GM18861 (cell line): ENCODE results near the gene MUSK.
"Not testable (repeated sequence)": the region's sequence is repeated elsewhere in the genome, so short reads cannot be mapped to it uniquely, and the experiment has no call there.

ENCODE experiments used
- ATAC-seq: cut with Tn5 transposase; IDR thresholded peaks from one replicate; pipeline ENCODE4 v1.9.1; 2021; ENCODE audit not compliant: unreplicated experiment

The MUSK gene

DNA sequence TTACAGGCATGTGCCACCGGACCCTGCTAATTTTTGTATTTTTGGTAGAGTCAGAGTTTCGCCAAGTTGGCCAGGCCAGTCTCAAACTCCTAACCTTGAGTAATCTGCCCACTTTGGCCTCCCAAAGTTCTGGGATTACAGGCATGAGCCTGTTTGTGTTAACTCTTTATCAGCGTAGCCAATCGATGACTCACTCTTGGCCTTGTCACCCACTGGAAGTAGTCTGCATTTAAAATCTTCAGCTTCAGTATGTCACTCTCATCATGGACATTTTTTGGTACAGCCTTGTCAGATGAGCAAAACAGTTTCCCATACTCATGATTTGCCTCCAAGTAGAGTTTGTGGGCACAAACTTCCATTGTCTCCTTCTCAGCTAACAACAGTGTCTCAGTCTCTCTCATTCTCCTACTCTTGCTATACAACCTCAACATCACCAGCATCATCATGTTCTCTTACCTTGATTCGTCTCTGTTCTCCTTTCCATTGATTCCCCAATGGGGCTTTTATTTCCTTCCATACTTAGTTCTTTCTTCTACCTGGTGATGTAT, 22.5 kb downstream of the MUSK start:
- ATAC-seq: no peak

DNA sequence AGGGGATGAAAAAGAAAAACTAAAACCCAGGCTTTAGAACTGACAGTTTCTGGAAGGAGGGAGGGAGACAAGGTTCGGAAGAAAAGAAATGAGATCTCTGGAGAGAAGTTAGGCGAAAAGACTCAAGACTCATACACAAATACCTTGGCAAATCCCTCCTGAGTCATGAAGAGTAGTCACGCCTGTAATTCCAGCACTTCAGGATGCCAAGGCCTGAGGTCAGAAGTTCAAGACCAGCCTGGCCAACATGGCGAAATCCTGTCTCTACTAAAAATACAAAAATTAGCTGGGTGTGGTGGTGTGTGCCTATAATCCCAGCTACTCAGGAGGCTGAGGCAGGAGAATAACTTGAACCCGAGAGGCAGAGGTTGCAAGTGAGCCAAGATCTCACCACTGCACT, 27.3 kb downstream of the MUSK start:
- not testable (repeated sequence) for ATAC-seq

DNA sequence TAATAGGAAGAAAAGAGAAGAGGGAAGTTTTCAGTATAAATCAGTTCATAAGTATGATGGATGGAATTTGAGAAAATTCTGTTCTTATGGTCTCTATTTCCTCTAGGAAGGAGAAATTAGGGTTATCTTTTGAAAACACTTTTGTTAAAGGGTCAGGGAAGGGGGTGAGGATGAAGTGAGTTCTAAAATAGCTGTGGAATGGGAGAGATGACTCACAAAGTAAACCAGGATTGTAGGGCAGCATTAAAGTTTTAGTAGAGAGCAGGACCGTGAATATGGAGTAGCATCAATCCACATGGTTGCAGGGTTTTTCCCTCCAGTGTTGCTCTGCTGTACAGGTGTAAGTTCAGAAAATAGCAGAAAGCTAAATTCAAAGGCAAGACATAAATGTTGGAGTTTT, 32.4 kb downstream of the MUSK start:
- no peak for ATAC-seq

DNA sequence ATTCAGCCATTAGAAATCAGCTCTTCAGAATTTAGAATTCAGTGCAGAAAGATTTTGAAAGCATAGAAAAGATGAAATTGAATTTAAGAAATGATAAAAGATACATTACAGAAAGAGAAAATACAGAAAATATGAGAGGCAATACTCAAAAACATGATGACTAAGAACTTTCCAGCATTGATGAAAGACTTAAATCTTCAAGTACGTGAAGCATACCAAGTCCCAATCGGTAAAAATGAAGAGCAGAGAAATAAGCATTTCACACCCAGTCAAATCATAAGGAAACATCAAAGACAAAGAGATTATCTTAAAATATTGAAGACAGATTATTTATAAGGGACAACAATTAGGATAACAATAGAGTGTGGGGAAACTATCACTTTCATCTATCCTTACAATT, 35.1 kb downstream of the MUSK start:
- ATAC-seq: no peak

DNA sequence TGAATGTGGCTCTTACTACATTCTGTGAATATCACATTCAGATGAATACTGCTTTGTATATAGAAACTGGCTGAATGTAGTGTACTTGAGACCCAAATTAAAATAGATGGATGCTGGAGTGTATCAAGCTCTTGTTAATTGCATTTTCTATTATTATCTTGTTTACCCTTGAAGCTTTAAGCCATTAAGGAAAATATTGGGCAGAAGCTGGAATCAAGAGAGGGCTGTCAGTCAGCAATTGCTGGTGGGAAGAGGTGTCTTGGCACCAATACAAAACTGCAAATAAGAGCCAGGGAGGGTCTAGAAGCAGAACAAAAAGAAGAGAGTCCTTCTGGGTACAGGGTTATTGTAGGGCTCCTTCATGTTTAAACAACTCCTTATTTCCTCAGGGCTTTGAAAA, 38.8 kb downstream of the MUSK start:
- no peak for ATAC-seq

DNA sequence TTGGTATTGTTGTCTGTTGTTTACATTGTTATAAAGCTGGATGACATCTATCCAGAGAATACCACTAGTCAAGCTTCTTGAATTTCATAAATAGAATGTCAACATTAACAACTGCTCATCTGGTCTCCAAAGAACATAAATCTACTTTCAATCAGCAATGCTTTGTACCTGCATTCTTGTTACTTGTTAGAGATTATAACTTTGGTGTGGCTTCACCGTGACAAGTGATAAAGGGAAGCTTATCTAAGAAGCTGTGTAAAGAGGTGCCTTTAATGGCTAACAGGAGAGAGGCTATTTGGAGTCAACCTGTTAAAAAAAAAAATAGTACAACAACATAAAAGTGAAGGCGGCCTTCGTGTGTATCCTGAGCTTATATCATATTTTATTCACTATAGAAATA, 41.8 kb downstream of the MUSK start:
- no peak for ATAC-seq

DNA sequence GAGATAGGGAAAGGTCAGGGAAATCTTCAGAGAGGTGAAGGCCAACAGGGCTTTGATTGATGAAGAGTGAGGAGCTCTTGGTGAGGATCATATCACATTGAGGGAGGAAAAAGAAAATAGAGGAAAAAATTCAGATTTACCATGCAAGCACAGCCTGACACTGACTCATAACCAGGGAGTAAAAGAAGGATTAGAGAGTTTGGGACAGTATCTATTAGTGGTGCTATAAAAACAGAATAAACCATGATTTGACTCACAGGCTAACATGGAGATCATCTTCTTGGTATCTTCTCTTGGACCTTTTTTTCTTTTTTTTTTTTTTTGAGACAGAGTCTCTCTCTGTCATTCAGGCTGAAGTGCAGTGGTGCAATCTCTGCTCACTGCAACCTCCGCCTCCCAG, 44.4 kb downstream of the MUSK start:
- ATAC-seq: no peak

DNA sequence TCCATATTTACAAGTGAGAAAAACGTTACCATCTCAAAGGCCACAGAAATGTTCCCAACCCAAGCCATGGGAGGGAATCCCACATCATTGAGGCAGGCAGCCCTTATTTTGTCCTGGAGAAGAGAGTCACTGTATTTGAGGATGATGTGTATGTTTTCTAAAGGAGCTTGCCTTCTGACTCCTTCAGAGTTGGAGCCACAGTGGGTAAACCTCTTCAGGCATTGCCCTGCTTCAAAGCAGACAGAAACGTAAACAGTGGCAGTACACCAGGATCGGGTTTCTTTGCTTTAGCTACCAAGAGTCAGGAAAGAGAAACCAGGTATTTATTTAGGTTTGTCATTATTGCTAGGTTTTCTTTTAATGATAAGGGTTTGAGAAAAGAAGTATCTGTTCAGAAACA, 45.7 kb downstream of the MUSK start:
- ATAC-seq: no peak

DNA sequence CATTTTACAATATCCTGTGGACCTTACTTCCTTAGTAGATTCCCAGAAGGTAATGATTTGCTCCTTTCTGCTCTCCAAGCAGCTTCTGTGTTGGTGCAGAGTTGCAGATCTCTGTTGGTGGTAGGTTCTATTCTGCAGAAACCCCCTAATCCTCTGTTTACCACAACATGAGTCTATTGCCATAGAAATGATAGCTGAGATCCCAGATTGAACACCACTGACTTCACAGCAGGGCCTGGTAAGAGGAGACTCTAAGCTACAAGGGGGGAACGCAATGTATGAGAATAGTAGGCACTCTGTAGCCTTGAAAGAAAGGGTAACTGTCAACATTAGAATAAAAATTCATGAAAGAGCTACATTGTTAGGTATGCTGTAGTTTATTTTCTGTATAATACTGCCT, 59.5 kb downstream of the MUSK start:
- ATAC-seq: no peak

DNA sequence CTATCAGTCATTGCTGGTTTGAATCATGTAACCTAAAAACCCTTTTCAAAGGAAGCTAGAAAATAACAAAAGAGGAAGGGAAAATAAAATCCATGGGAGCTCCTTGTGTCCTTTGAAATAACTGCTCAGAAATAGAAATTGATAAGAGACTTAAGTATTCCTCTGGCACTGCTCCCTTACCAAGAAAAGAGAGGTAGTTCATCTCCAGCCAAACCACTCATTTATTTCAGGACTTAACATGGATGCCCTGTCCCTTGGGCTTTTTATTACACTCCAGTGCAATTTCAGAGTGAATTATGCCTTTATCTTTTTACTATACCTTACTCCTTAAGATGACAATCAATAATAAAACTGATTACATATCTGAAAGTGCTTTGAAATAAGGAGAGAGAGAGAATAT, 61.0 kb downstream of the MUSK start:
- no peak for ATAC-seq

DNA sequence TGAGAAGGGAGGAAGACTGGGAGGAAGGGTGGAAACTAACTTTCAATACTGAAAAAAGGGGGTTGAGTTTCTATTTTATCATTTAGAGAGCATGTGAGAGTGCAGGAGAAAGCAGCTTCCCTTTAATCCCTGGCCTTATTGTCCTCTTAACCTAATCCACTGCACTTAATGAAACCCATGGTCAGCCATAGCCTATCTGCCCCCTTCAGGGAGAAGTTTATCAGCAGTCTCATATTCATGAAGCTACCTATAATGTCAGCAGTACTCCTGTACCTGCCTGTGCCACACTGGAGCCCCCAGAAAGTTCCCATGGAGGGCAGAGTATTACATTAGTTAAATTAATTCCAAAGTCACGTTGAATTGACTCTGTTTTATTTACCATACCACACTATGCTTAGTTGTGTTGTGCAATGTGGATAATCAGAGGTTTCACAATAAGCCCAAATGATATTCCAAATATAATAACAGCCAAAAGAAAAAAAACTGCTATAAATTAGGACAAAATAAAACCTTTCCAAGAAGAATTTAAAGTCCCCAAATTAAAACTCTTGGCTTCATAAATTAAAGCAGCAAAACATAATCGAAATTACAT, 62.9 kb downstream of the MUSK start:
- ATAC-seq: no peak

DNA sequence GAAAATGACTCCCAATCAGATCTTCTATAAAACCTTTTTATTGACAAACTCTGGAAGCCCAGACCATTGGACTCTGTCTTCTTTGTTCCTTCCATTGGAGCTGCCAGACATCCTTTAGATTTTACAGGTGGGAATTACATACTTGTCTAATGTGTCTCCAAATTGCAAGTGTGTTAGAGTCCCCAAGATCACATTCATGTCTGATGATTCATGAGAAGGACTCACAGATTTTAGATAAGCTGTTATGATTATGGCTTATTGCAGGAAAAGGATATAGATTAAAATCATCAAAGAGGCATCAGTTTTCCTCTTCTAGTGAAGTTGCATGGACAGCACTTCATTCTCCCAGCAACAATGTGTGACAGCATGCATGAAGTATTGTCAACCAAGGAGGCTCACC, 70.4 kb downstream of the MUSK start:
- no peak for ATAC-seq

DNA sequence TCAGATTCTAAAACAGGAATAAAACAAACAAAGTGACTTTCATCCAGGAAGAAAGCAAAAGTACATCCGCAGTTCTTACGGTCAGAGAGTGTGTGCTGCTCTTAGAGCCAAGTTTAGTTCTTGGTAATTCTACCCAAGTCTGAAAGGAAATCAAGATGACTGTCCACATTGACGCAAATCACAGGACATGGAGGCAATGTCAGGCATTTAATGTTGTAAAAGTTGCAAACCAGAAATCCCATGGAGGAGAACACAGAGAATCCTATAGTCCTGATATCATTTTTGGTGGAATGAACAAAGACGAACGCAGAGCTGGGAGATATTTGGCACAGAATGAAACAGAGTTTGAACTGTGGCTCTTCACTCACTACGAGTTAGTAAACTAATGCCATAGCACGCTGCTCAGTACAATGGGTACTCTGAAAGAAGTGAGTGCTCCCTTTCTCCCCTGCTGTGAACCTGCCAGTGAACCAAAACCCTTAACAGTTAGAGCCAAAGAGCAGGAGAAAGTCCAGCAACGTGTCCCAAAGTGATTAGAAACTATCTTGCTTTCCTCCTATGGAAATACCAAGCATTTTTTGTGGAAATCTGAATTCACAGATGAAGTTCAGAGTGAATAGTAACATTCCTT, 74.3 kb downstream of the MUSK start:
- ATAC-seq: no peak

DNA sequence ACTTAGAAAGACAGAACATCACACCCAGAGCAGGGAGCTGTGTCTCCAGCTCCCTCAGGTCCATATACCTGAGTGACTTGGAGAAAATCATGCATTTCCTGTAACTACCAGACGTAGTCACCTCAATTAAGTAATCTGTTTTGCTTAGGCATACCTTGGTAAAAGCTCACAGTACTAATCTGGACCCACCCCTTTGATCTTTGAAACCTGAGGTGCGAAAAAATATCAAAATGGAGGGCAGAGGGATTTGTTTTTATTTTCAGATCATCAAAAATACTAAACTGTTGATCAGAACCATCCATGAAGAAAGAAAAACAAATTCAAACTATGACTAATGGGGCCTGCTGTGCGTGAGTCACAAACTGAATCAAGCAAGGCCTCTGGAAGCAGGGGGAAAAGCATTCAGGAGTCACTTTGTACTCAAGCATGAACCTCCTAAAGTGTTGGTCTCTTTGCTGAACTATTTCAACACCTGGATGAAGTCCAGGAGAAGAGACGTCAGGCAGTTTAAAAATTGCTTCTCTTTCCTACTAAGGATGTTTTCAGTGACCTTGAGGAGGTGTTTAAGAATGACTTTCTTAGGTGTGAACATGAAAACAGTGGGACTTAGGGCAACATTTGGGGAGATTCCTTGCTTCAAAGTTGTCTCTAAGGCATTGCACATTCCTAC, 76.3 kb downstream of the MUSK start:
- ATAC-seq: no peak

DNA sequence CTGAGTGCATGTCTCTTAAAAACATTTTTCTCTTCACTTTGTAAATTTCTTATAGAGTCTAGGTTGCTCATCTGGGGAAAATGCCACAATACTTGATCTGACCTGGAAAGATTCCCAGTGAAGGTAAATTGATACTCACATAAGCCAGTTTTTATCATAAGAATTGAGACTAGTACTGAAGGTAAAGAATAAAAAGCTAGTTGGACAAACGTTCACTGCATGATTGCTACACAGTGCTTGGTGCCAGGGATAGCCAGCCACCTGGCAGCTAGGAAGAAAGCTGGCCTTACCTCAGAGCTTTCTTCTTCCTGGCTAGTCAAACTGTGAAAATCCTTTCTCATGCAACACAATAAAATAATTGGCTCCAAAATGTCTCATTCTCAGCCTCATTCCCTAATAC, 77.1 kb downstream of the MUSK start:
- ATAC-seq: no peak

DNA sequence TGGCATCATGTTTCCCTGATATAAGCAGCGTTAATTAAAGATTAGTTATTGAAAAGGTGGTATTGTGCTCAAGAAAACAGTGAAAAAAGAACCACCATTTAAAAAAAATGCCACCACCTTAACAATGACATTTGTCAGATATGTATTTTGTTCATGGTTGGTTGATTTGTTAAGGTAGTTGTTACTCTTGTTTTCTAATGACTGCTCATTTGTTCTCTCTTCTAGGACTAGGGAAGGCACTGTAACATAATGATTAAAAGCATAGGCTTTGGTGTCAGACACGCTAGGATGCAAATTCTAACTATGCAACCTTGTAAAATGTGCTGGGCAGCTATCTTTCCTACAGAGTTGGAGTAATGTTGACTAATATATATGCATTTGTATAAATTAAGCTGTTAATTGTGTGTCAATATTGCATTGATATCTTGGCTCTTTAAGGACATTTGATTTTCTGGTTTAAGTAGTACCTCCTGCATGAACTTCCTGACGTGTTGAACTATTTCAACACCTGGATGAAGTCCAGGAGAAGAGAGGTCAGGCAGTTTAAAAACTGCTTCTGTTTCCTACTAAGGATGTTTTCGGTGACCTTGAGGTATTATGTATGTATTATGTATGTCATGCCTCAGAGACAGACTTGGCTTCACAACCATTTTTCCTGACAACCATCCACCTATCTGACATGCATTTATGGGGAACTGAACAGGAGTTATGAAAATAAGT, 77.8 kb downstream of the MUSK start:
- no peak for ATAC-seq

DNA sequence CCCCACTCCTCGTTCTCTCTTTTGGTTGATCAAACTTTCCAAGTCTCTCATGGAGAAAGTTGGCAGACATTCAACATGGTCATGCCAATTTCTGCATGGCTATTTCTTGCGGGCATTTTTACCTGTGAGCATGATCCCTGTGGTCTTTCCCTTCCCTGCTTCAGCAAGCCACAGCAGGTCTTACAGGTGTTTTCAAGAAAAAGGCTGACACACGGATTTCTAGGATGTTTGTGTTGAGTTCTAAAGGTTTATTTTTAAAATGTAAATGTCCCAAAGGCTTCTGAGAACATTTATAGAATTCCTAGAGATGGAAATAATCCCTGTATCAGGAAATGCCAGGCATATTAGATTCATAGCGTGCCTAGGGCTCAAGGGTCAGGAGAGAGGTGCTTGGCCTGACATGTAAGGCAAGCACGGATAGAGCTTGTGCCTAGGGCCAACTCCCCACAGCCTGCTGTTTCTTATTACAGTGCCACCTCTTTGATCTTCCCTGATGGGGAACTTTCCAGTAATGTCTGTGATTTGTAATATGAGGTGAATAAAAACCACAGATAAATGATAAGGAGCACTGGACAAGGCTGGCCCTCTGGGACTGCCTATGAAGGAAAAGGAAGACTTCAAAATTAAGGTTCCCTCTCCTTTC, 79.8 kb downstream of the MUSK start:
- no peak for ATAC-seq

DNA sequence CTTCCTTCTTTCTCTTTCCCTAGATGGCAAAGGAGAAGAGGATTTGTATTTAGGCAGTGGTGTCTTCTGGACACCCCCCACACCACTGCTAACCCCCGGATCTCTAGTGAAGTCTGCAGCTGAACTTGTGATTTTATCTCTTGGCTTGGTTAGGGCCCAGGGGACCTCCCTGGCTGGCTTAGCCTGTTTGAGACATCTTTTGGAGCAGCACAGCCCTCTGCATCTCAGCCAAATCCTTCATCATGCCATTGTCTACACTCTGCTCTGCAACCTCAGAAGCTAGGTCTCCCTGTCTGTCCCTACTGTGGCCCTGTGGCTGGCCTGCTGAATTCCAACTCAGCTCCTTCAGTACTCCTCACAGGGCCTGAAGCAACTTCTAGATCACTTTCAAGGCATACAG, 81.7 kb downstream of the MUSK start:
- no peak for ATAC-seq

DNA sequence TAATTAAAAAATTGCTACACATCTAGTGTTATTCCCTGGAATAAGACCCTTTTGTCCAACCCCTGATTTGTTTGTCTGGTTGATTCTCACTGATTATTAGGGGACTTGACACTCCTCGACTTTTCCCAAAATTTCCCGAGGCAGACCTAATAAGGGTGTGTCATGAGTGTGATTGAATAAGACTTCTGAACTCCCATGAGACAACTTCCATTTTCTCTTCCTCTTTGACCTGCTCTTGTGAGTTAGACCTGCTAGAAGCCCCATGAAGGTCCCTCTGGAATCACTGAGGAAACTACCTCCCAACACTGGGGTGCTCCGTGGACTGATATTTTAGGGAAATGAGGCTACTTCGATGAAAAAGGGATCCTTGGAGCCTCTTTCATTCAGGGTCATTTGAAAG, 83.4 kb downstream of the MUSK start:
- ATAC-seq: no peak

DNA sequence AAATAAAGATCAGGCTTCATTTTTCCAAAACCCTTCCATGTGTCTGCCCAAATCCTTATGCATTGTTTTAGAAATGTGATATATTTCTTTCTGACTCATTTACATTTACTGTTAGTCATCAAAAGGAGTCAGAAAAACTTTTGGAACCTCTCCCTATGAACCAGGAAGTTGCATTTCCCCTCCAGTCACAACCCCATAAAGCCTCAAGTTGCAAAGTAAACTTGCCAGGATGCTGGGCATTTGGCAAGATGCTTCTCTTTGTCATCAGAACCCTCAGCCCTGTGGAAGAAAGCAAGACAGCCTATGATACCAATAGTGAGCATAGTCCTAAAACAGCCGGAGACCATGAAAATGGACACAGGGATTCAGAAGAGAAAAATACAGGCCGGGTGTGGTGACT, 84.2 kb downstream of the MUSK start:
- no peak for ATAC-seq

DNA sequence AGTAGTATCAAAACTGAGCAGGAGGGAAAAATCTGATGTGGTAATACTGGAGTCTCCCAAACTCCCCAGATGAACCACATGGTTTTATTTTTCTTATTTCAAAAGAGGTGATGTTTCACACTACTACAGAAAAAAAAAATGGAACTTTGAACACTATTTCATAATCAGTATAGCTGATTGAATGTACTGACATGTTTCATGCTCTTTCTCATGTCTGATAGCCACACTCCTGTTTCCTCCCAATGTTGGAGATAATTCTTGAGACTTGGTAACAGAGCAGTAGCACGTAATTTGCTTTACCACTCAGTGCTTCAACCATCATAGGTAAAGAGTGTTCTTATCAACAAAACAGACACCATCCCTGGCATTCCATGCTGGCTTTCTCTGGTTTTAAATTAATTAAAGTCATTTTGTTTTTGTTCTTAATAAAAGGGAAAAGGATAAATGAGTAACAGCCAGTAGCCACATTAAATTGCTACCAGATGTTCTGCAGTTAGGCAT, 85.2 kb downstream of the MUSK start:
- no peak for ATAC-seq
